Fibroblast of lung (primary cell): ENCODE results near the gene CMYA5. TPM values are rescaled to one million over a fixed set of nuclear protein-coding genes. Genes with fewer than 3 reads are reported as not detected.

ENCODE experiments used
- DNase-seq, 2 donors: peaks; one replicate each; pipeline versions ENCODE4 v3.0.0 to v3.0.0-alpha.2; 2010; ENCODE audit warnings: low read depth in 2 of 2
- H2AFZ ChIP-seq: 2 replicates; pipeline ENCODE4 v1.5.1; 2012; ENCODE audit warnings: low read length, control low read depth, inconsistent platforms
- H3K27ac ChIP-seq: 2 replicates; pipeline ENCODE4 v1.5.1; 2011; ENCODE audit warnings: low read length, control low read depth; ENCODE audit not compliant: insufficient read depth
- H3K27me3 ChIP-seq: 2 replicates; pipeline ENCODE4 v1.5.1; 2011; ENCODE audit warnings: mild to moderate bottlenecking, low read length; ENCODE audit not compliant: control insufficient read depth, insufficient read depth
- H3K36me3 ChIP-seq: 2 replicates; pipeline ENCODE4 v1.5.1; 2011; ENCODE audit warnings: low read length; ENCODE audit not compliant: control insufficient read depth, insufficient read depth
- H3K4me1 ChIP-seq: 2 replicates; pipeline ENCODE4 v1.5.1; 2011; ENCODE audit warnings: low read length; ENCODE audit not compliant: control insufficient read depth, insufficient read depth; ENCODE audit errors: extremely low read depth
- H3K4me2 ChIP-seq: 2 replicates; pipeline ENCODE4 v1.5.1; 2011; ENCODE audit warnings: low read length, control low read depth; ENCODE audit not compliant: insufficient read depth; ENCODE audit errors: extremely low read depth
- H3K4me3 ChIP-seq, 4 experiments: fragments of 200-600 bp in 1 of 4; sonication (generic) in 1 of 4; replicated peaks in 1 of 4; 2 replicates each; pipeline ENCODE4 v1.5.1; 2011 to 2016; ENCODE audit warnings: low read length in 4 of 4, low read depth in 3 of 4, mild to moderate bottlenecking in 3 of 4, control low read depth in 2 of 4, inconsistent platforms in 1 of 4, mixed read lengths in 1 of 4; ENCODE audit not compliant: insufficient read depth in 1 of 4; ENCODE audit errors: control extremely low read depth in 1 of 4
- H3K79me2 ChIP-seq: 2 replicates; pipeline ENCODE4 v1.5.1; 2012; ENCODE audit warnings: mild to moderate bottlenecking, low read length, inconsistent platforms; ENCODE audit not compliant: control insufficient read depth, insufficient read depth
- H3K9ac ChIP-seq: 2 replicates; pipeline ENCODE4 v1.5.1; 2011; ENCODE audit warnings: mild to moderate bottlenecking, low read length, control low read depth; ENCODE audit not compliant: insufficient read depth
- H3K9me3 ChIP-seq: 2 replicates; pipeline ENCODE4 v1.5.1; 2012; ENCODE audit warnings: low read depth, low read length; ENCODE audit not compliant: control insufficient read depth, insufficient read depth
- H4K20me1 ChIP-seq: 2 replicates; pipeline ENCODE4 v1.5.1; 2011; ENCODE audit warnings: low read length; ENCODE audit not compliant: control insufficient read depth, insufficient read depth; ENCODE audit errors: extremely low read depth
- EZH2 ChIP-seq: IDR thresholded peaks from 2 replicates; pipeline ENCODE4 v1.5.1; 2012; ENCODE audit warnings: low read length, control low read depth, mild to moderate bottlenecking; ENCODE audit errors: missing control alignments
- polyA plus RNA-seq, 2 donors: library from polyadenylated mRNA; depleted of rRNA in 1 of 2; stranded (reverse) in 1 of 2; unstranded in 1 of 2; fragments of >200 nt; gene quantifications; 2 replicates each; pipeline ENCODE4 v1.2.1, GENCODE V29; 2011 to 2012; ENCODE audit warnings: missing spikeins in 1 of 2
- total RNA-seq: library from RNA; depleted of rRNA; stranded (reverse); fragments of >200 nt; gene quantifications from 2 replicates; pipeline ENCODE4 v1.2.1, GENCODE V29; 2014
- TF ChIP-seq, protein P1 (sequence below), 2 donors: IDR thresholded peaks in 1 of 2; conservative IDR thresholded peaks in 1 of 2; 1 replicate in 1 of 2; 2 replicates in 1 of 2; pipeline ENCODE4 v1.5.1; 2011 to 2012; ENCODE audit warnings: low read length in 2 of 2, control low read depth in 1 of 2, inconsistent platforms in 1 of 2, low read depth in 1 of 2, mild to moderate bottlenecking in 1 of 2

Gene CMYA5
- total and polyA plus RNA-seq, 2 donors (not counting 1 experiment from before 2014, with no cell fraction given): 2.0 to 7.8 TPM

DNA sequence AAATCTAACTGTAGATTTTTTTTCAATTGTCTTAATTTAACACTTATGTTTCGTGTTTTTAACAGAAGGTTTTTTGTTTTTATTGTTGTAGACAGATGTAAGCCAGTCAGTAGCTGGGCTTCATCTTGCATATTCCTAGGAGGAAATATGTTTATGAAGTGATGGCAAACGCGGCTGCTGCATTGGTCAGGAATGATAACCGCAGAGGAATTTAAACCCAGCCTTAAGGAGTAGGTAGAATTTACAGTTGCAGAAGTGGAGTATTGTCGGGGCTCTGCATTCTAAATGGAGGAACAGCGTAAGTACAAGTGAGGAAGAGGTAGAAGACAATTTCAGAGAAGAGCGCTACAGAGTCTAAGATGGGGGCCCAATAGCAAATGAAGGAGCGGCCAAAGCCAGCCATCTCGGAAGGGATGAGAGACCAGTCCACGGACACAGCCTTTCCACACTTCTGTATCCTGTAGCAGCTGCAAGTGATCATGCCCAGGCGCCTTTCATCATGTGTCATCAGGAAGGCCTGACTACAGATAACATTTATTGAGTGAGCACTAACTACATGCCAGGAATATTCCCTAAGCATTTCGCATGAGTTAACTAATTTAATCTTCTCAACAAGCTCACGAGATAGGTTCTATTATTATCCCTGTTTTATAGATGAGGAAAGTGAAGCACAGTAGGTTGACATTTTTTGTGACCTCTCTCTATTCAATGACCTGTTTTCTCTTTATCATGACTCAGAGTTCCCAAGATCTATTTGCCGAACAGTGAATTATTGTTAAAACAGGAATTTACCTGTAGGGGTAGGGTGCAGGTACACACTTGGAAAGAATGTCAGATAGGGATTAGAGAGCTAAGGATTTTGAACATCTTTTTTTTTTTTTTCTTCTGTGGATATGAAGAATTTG lies 38.1 kb downstream of the CMYA5 start:
- TF ChIP-seq, protein P1, sequence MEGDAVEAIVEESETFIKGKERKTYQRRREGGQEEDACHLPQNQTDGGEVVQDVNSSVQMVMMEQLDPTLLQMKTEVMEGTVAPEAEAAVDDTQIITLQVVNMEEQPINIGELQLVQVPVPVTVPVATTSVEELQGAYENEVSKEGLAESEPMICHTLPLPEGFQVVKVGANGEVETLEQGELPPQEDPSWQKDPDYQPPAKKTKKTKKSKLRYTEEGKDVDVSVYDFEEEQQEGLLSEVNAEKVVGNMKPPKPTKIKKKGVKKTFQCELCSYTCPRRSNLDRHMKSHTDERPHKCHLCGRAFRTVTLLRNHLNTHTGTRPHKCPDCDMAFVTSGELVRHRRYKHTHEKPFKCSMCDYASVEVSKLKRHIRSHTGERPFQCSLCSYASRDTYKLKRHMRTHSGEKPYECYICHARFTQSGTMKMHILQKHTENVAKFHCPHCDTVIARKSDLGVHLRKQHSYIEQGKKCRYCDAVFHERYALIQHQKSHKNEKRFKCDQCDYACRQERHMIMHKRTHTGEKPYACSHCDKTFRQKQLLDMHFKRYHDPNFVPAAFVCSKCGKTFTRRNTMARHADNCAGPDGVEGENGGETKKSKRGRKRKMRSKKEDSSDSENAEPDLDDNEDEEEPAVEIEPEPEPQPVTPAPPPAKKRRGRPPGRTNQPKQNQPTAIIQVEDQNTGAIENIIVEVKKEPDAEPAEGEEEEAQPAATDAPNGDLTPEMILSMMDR (conservative IDR thresholded peaks at IDR 0.05 in 1 of 2, IDR thresholded peaks at IDR 0.05 in 1 of 2; ENCODE audit: low read depth in 1 of 2, low read length in 2 of 2): no peak
- no peak for TF ChIP-seq EZH2
- Histone ChIP-seq H3K4me3 (no peak overlapping the region), H3K79me2 (no peaks in the 10 kb centered on the region), H3K9ac (no peak overlapping the region), H3K27ac (no peak overlapping the region), H3K4me2 (no peak overlapping the region), H2AFZ (no peak overlapping the region), H4K20me1 (no peaks in the 10 kb centered on the region), H3K27me3 (peaks cover 3% of the 10 kb centered on the region), H3K9me3 (no peaks in the 10 kb centered on the region), H3K36me3 (no peaks in the 10 kb centered on the region), H3K4me1 (no peaks in the 10 kb centered on the region)
- DNase-seq: peak in 1 of 2 donors; percentile 1

DNA sequence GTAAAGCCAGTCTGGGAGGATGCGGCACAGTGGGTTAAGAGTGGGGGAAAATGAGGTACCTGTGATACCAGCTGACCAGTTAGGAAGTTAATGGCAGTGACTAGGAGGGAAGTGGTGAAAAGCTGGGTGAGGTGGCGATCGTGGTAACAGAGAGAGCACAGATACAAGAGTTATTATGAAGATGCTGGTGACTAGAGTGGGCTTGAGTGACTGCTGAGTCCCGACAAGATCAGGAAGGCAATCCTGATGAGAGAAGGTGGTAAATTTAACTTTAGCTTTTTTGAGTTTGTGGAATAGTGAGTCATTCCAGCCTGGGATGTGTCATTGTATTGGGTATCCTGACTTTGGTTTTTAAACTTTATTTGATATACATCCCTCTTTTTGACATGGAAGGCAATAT lies 38.8 kb downstream of the CMYA5 start:
- no peak overlapping the region for H2AFZ ChIP-seq
- H3K79me2 ChIP-seq: no peaks in the 10 kb centered on the region
- no peaks in the 10 kb centered on the region for H4K20me1 ChIP-seq
- H3K9me3 ChIP-seq: no peaks in the 10 kb centered on the region
- no peaks in the 10 kb centered on the region for H3K4me1 ChIP-seq
- no peak overlapping the region for H3K27ac ChIP-seq
- no peak overlapping the region for H3K4me3 ChIP-seq
- H3K9ac ChIP-seq: no peak overlapping the region
- DNase-seq: peak in 1 of 2 donors; percentile 5
- TF ChIP-seq, protein P1 (conservative IDR thresholded peaks at IDR 0.05 in 1 of 2, IDR thresholded peaks at IDR 0.05 in 1 of 2; ENCODE audit: low read depth in 1 of 2, low read length in 2 of 2): no peak
- no peak for TF ChIP-seq EZH2
- no peak overlapping the region for H3K4me2 ChIP-seq
- H3K36me3 ChIP-seq: no peaks in the 10 kb centered on the region
- peaks cover 7% of the 10 kb centered on the region for H3K27me3 ChIP-seq

DNA sequence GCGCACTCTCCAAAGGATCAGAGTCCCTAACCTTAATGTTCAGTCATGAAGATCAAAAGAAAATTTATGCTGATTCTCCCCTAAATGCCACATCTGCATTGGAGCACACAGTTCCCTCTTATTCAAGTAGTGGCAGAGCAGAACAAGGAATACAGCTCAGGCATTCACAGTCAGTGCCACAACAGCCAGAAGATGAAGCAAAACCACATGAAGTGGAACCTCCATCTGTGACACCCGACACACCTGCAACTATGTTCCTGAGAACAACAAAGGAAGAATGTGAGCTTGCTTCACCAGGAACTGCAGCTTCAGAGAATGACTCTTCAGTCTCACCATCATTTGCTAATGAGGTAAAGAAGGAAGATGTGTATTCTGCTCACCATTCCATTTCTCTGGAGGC lies 40.0 kb downstream of the CMYA5 start:
- H3K27me3 ChIP-seq: peaks cover 7% of the 10 kb centered on the region
- no peak overlapping the region for H2AFZ ChIP-seq
- H3K27ac ChIP-seq: no peak overlapping the region
- no peak overlapping the region for H3K9ac ChIP-seq
- H3K36me3 ChIP-seq: no peaks in the 10 kb centered on the region
- no peak for TF ChIP-seq EZH2
- TF ChIP-seq, protein P1 (conservative IDR thresholded peaks at IDR 0.05 in 1 of 2, IDR thresholded peaks at IDR 0.05 in 1 of 2; ENCODE audit: low read depth in 1 of 2, low read length in 2 of 2): no peak
- H3K4me1 ChIP-seq: no peaks in the 10 kb centered on the region
- no peaks in the 10 kb centered on the region for H3K79me2 ChIP-seq
- no peaks in the 10 kb centered on the region for H4K20me1 ChIP-seq
- no peak overlapping the region for H3K4me3 ChIP-seq
- H3K9me3 ChIP-seq: no peaks in the 10 kb centered on the region
- no peak for DNase-seq
- no peak overlapping the region for H3K4me2 ChIP-seq
